ENCODE measurements around the gene MYO16. TPM values are rescaled to one million over a fixed set of nuclear protein-coding genes. Genes with fewer than 3 reads are reported as not detected.

MYO16 gene
- total and polyA plus RNA-seq, 12 donors = 0.56 to 2.4 (median 1.4) TPM

DNA sequence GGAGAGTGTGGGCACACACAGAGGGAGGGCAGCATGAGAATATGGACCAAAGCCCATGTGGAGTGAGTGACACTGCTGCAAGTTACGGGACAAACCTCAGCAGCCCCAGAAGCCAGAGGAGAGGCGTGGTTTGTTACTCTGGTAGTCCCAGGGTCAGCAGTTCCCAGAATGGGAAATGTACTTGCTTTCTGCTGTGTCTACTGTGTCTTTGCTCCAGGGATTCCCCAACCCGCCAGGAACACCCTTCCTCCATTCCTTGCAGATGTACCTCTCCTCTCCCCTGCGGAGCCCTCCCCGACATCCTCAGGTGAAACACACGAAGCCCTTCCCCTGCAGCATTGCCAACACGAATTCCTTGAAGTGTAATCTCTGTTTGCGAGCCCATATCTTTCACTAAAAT lies 47.2 kb downstream of the MYO16 start:
- no peak overlapping the region for H3K4me3 ChIP-seq
- 62 to 66% (median 64%) methylated on average over 8 of the region's 8 CpGs for WGBS, 4 donors
- TF ChIP-seq, protein P1, sequence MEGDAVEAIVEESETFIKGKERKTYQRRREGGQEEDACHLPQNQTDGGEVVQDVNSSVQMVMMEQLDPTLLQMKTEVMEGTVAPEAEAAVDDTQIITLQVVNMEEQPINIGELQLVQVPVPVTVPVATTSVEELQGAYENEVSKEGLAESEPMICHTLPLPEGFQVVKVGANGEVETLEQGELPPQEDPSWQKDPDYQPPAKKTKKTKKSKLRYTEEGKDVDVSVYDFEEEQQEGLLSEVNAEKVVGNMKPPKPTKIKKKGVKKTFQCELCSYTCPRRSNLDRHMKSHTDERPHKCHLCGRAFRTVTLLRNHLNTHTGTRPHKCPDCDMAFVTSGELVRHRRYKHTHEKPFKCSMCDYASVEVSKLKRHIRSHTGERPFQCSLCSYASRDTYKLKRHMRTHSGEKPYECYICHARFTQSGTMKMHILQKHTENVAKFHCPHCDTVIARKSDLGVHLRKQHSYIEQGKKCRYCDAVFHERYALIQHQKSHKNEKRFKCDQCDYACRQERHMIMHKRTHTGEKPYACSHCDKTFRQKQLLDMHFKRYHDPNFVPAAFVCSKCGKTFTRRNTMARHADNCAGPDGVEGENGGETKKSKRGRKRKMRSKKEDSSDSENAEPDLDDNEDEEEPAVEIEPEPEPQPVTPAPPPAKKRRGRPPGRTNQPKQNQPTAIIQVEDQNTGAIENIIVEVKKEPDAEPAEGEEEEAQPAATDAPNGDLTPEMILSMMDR (IDR thresholded peaks at IDR 0.05) = no peak
- no peak for TF ChIP-seq POLR2A (IDR thresholded peaks at IDR 0.05)
- no peaks in the 10 kb centered on the region for H3K9me3 ChIP-seq (replicated peaks in 1 of 3)
- intact Hi-C loops (cut with DNase I) = no loop called here
- no peaks in the 10 kb centered on the region for H3K27me3 ChIP-seq
- no peak for DNase-seq
- H3K36me3 ChIP-seq (replicated peaks in 1 of 2) = no peaks in the 10 kb centered on the region
- H3K4me1 ChIP-seq (replicated peaks in 1 of 2) = no peaks in the 10 kb centered on the region
- H3K27ac ChIP-seq = no peak overlapping the region

DNA sequence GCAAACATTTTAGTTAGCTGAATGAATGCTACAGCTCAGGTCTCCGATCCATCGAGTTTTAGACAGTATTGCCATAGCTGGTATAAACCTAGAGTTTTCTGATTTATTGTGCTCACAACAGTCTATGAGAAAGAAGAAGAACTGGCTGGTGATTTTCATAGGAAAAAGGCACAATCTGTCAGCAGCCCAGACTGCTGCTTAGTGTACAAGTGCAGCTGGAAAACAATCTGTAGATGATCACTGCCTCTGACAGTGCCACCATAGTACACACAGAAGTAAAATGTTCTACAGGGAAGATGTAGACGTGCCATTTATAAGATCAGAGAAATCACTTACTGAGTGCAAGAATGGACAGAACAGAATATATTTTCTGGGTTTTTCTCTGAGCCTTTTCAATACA lies 48.4 kb downstream of the MYO16 start:
- no peaks in the 10 kb centered on the region for H3K27me3 ChIP-seq
- H3K27ac ChIP-seq = no peak overlapping the region
- no peak for DNase-seq
- TF ChIP-seq POLR2A (IDR thresholded peaks at IDR 0.05) = no peak
- TF ChIP-seq, protein P1 (IDR thresholded peaks at IDR 0.05) = no peak
- H3K9me3 ChIP-seq (replicated peaks in 1 of 3) = no peaks in the 10 kb centered on the region
- H3K4me3 ChIP-seq = no peak overlapping the region
- WGBS, 4 donors = 75 to 80% (median 76%) methylated on average over 3 of the region's 3 CpGs
- H3K4me1 ChIP-seq (replicated peaks in 1 of 2) = no peaks in the 10 kb centered on the region
- H3K36me3 ChIP-seq (replicated peaks in 1 of 2) = no peaks in the 10 kb centered on the region
- intact Hi-C loops (cut with DNase I) = no loop called here

GRCh38 chr13:108680011-108680410 lies 50.6 kb downstream of the MYO16 start:
- Histone ChIP-seq H3K27ac (no peak overlapping the region), H3K27me3 (no peaks in the 10 kb centered on the region), H3K4me3 (no peak overlapping the region), H3K9me3 (replicated peaks in 1 of 3) (no peaks in the 10 kb centered on the region), H3K36me3 (replicated peaks in 1 of 2) (no peaks in the 10 kb centered on the region), H3K4me1 (replicated peaks in 1 of 2) (no peaks in the 10 kb centered on the region)
- 85 to 93% (median 88%) methylated on average over 1 of the region's 1 CpG for WGBS, 4 donors
- TF ChIP-seq, protein P1 (IDR thresholded peaks at IDR 0.05) = no peak
- no peak for TF ChIP-seq POLR2A (IDR thresholded peaks at IDR 0.05)
- no peak for DNase-seq
- intact Hi-C loops (cut with DNase I) = no loop called here

GRCh38 chr13:108681986-108682575 lies 52.7 kb downstream of the MYO16 start:
- WGBS, 4 donors = 73 to 78% (median 76%) methylated on average over 8 of the region's 8 CpGs
- no peak overlapping the region for H3K4me3 ChIP-seq
- H3K27me3 ChIP-seq = no peaks in the 10 kb centered on the region
- H3K27ac ChIP-seq = no peak overlapping the region
- no peaks in the 10 kb centered on the region for H3K9me3 ChIP-seq (replicated peaks in 1 of 3)
- no peaks in the 10 kb centered on the region for H3K4me1 ChIP-seq (replicated peaks in 1 of 2)
- TF ChIP-seq POLR2A (IDR thresholded peaks at IDR 0.05) = no peak
- TF ChIP-seq, protein P1 (IDR thresholded peaks at IDR 0.05) = no peak
- intact Hi-C loops (cut with DNase I) = no loop called here
- no peaks in the 10 kb centered on the region for H3K36me3 ChIP-seq (replicated peaks in 1 of 2)
- no peak for DNase-seq
